NCI-H82 (cell line): ENCODE data around the gene BEAN1.

Experiments
- DNase-seq: peaks from one replicate; lab custom pipeline; 2025; lab: John Stamatoyannopoulos, UW

BEAN1 gene

GRCh38 chr16:66395806-66396555 lies 31.1 kb upstream of the BEAN1 start:
- no peak for DNase-seq

GRCh38 chr16:66397736-66398433 lies 29.2 kb upstream of the BEAN1 start:
- no peak for DNase-seq

- DNase-seq, result no peak
Measured at GRCh38 chr16:66399031-66399430, 28.1 kb upstream of the BEAN1 start.

GRCh38 chr16:66399930-66400329 lies 27.2 kb upstream of the BEAN1 start:
- peak; percentile 61 for DNase-seq

DNA sequence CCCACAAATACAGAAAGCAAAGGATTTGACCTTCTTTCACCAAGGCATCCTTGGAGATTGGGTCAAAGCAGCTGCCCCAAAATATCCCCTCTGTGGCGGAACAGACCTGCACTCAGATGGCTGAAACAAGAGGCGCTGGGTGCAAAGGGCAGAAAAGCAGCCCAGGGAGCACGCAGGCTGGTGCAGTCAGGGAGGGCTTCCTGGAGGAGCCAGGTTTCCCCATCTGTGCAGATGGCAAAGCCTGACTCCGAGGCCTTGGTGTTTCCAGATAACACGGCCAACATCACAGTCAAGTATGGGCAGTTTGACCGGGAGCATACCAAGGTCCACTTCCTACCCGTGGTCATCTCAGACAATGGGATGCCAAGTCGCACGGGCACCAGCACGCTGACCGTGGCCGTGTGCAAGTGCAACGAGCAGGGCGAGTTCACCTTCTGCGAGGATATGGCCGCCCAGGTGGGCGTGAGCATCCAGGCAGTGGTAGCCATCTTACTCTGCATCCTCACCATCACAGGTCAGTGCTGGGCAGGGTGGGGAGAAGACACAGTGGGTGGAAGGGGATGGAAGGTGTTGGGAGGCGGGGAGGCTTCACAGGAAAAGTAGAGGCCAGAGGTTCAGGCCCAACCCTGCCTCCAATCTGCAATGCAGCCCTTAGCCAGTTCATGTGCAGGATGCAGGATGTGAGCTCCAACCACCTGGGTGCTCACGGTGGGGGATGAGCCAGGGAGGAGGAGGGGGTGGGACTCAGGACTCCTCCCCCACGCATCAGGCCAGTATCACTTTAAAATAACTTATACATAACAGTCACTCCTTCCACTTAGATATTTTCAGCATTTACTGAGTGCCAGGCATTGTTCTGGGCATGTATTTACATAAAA lies 26.4 kb upstream of the BEAN1 start:
- no peak for DNase-seq

- DNase-seq, result no peak
Measured at GRCh38 chr16:66401610-66402009, 25.5 kb upstream of the BEAN1 start.

GRCh38 chr16:66402166-66402565 lies 24.9 kb upstream of the BEAN1 start:
- DNase-seq, result no peak

DNA sequence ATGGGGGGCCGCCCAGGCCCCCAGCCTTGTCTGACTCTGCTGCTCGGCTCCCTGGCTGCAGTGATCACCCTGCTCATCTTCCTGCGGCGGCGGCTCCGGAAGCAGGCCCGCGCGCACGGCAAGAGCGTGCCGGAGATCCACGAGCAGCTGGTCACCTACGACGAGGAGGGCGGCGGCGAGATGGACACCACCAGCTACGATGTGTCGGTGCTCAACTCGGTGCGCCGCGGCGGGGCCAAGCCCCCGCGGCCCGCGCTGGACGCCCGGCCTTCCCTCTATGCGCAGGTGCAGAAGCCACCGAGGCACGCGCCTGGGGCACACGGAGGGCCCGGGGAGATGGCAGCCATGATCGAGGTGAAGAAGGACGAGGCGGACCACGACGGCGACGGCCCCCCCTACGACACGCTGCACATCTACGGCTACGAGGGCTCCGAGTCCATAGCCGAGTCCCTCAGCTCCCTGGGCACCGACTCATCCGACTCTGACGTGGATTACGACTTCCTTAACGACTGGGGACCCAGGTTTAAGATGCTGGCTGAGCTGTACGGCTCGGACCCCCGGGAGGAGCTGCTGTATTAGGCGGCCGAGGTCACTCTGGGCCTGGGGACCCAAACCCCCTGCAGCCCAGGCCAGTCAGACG lies 24.4 kb upstream of the BEAN1 start:
- no peak for DNase-seq

DNA sequence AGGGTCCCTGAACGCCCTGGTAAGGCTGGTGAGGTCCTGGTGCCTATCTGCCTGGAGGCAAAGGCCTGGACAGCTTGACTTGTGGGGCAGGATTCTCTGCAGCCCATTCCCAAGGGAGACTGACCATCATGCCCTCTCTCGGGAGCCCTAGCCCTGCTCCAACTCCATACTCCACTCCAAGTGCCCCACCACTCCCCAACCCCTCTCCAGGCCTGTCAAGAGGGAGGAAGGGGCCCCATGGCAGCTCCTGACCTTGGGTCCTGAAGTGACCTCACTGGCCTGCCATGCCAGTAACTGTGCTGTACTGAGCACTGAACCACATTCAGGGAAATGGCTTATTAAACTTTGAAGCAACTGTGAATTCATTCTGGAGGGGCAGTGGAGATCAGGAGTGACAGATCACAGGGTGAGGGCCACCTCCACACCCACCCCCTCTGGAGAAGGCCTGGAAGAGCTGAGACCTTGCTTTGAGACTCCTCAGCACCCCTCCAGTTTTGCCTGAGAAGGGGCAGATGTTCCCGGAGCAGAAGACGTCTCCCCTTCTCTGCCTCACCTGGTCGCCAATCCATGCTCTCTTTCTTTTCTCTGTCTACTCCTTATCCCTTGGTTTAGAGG lies 23.5 kb upstream of the BEAN1 start:
- DNase-seq, result no peak

GRCh38 chr16:66405057-66405783 lies 21.9 kb upstream of the BEAN1 start:
- DNase-seq, result no peak

GRCh38 chr16:66406534-66407221 lies 20.4 kb upstream of the BEAN1 start:
- peak; percentile 81 for DNase-seq

- no peak for DNase-seq
Measured at GRCh38 chr16:66408163-66409048, 18.7 kb upstream of the BEAN1 start.

DNA sequence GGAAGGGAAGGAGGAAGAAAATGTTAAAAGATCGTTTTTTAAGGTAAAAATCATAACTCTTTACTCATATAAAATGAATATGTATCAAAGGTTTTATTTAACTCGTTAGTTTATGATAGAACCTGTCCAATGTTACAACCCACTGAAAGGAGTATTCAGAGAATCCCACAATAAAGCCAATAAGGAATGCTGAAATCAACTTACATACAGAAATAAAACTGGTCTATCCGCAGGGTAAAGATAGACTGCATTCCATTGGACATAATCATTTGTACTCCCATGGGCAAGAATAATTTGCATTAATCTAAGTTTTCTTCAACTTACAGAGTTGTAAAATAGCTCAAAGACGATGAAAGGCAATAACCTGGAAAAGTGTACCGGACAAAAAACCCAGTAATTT lies 17.9 kb upstream of the BEAN1 start:
- no peak for DNase-seq

GRCh38 chr16:66412182-66412581 lies 14.9 kb upstream of the BEAN1 start:
- no peak for DNase-seq

- DNase-seq, result no peak
Measured at GRCh38 chr16:66414891-66415290, 12.2 kb upstream of the BEAN1 start.

GRCh38 chr16:66416136-66416535 lies 11.0 kb upstream of the BEAN1 start:
- no peak for DNase-seq

GRCh38 chr16:66416939-66417700 lies 10.0 kb upstream of the BEAN1 start:
- DNase-seq, result no peak

DNA sequence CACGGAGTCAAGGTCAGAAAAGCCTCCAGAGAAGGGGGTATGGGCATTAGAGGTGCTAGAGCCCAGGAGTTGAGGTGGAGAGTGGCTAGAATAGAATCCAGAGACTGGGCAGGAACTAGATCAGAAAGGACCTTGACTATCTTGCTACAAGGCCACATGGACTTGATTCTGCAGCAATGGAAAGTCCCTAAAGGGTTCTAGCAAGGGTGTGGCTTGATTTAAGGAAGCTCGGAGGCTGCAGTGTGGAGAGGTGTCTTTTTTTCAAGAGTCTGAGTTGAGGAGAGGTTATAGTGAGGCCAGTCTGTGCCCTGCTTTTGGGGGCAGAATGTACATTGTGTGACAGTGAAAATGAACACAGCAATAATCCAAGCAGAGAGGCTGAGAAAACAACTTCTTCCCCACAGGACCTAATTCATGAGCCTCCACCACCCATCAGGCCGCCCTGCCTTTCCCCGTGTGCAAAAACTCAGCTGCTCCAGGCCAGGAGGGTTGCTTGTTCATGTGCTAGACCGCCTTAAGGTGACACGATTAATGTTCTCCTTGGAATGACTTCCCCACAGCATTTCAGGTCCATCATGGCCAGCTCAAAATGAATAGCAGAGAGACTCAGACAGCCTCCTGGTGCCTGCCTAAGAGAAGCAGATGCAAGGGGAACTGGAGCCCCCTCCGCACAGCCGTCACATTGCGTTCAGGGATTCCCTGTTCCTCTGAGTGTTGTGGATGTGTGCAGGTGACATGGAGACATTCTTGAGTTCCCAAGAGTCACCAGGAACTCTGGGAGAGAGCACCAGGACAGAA lies 8.7 kb upstream of the BEAN1 start:
- DNase-seq, result no peak
